ENCODE data around the gene SPATS2L.

DNA sequence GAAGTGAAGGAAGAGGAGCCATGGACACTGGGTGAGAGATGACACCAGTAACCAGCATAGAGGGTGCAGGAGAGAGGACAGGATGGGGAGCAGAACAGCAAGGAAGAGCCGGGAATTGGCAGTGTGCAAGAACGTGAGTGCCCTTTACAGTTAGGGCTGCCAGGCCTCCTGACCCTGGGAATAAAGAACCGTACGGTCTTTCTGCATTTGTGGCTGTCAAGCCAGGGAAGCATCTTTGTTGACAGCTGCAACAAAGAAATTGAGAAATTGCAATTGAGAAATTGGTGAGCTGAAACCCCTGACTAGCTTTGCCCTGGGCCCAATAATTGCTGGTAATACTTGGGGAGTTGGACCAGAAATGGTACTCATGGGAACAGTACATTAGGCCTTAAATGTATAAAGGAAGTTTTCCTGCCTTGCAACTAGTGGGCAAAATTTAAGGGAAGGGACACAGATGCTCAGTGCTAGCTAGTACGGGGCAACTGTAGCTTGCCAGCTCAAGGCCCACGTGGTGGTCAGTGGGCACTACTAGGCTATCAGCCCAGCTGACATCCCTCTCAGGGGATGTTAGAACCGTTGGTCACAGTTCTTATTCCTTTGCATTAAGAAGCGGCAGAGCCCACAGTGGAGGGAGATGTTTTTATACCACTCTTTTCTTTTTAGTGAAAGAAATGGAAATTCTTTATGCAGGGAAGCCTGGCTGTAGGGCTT, 146.8 kb downstream of the SPATS2L start:
- TF ChIP-seq, protein P1, sequence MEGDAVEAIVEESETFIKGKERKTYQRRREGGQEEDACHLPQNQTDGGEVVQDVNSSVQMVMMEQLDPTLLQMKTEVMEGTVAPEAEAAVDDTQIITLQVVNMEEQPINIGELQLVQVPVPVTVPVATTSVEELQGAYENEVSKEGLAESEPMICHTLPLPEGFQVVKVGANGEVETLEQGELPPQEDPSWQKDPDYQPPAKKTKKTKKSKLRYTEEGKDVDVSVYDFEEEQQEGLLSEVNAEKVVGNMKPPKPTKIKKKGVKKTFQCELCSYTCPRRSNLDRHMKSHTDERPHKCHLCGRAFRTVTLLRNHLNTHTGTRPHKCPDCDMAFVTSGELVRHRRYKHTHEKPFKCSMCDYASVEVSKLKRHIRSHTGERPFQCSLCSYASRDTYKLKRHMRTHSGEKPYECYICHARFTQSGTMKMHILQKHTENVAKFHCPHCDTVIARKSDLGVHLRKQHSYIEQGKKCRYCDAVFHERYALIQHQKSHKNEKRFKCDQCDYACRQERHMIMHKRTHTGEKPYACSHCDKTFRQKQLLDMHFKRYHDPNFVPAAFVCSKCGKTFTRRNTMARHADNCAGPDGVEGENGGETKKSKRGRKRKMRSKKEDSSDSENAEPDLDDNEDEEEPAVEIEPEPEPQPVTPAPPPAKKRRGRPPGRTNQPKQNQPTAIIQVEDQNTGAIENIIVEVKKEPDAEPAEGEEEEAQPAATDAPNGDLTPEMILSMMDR (conservative IDR thresholded peaks at IDR 0.05; ENCODE audit: low read depth in 2 of 2) = no peak
- TF ChIP-seq EZH2 (IDR thresholded peaks at IDR 0.05; ENCODE audit: low read depth, unreplicated experiment) (no peak), POLR2AphosphoS5 (IDR thresholded peaks at IDR 0.05; ENCODE audit: low read depth) (no peak), EZH2phosphoT487 (IDR thresholded peaks at IDR 0.05; ENCODE audit: unreplicated experiment) (no peak)

Data from GM23338 (cell line).